Fibroblast of skin of left quadriceps (primary cell): Measurements from ENCODE around the gene DSTN.

Source experiments
- DNase-seq, 2 experiments: peaks; one replicate each; pipeline ENCODE4 v3.0.0-alpha.2; 2013; ENCODE audit warnings: low read depth in 2 of 2

DSTN gene

GRCh38 chr20:17637413-17637780 is 67.5 kb downstream of the DSTN start:
- no peak for DNase-seq

DNA sequence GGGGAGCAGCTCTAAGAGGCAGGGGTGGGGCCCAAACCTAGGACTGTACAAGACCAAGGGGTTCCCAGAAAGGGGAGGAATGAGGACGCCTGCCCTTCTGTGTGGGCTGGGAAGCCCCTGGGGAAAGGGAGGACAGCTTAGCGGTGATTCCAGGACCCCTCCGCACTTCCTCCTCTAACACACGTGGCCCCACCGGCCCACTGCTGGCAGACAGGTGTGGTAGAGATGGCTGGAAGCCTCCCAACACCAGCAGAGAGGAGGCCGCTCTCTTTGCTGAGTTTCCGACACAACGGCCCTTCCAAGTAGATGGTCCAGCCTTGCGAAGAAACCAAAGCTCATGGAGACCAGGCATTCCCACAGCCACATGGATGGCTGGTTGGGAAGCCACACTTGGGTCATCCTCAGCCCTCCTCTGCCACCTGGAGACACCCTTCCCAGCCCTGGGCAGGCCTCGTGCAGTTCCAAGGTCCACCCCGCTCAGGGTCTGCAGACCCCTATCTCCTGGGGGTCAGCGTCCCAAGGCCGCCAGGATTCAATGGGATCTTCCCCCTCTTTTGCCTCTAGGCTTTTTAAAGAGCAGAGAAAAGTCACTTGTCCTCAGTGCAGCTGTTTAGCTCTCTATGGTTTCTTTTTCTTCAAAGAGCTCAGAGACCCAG is 68.2 kb downstream of the DSTN start:
- no peak for DNase-seq

DNA sequence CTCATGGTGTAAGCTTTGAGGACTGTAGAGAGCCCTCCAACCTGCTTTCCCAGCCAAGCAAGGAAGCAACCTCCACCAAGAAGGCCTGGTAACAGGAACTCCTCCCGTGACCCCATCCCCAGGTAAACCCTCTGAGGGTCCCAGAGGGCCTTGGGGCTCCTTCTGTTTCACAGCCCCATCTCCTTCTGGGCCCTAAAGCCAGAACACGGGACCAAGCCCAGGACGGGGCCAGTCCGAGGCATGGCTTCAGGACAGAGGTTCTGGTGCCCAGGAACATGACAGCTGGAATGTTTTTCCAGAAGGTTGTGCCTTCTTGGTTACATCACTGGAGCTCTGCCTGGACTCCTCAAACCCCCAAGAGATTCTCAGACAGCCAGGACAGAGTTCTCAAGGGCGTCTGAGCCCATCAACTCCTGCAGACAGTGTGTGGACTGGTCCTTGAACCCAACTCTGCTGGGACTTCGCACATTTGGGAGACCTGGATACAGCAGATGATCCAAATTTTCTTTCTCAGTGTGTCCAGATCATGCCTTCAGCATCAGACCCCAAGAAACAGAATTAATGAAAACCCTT is 69.0 kb downstream of the DSTN start:
- no peak for DNase-seq

- DNase-seq = no peak
Observed at GRCh38 chr20:17640146-17640874, 70.4 kb downstream of the DSTN start.

GRCh38 chr20:17640875-17641378 is 71.1 kb downstream of the DSTN start:
- DNase-seq = no peak

GRCh38 chr20:17641520-17641964 is 71.7 kb downstream of the DSTN start:
- DNase-seq = no peak

GRCh38 chr20:17641993-17642392 is 72.1 kb downstream of the DSTN start:
- DNase-seq = no peak

DNA sequence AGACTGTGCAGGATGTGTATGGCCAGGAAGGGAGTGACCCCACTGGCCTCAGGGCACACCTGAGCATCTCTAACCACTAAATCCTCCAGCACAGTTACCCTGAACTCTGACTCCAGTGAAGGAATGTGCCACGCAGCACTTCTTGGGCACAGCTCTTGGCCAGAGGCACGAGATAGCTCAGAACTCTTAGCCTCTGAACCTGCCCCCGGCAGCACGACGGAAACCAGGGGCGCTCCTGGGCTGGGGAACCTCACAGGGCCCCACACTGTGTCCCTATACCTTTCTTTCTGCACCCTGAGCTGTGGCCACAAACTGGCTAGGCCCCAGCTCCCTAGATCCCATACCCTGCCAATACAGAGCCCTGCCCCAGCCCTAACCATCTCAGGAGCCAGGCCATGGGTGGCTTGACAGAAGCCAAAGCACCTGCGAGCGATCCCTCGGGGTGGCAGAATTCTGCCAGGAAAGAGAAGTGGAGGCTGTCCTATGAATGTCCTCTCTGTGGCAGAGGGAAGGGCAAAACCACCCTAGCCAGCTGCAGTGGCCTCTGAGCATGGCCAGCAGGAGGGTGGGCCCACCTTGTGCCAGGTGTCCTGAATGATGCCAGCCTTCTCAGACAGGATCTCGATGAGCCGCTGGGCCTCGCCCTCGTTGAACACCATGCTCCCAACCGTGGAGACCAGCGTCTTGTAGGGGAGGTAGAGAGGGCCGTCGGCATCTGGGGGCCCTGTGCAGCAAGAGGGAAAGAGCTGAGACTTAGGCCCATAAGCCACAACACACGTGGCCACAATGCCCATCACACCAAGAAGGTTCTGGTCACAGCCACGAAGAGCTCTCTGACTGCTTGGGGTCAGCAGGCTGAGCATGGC is 72.8 kb downstream of the DSTN start:
- DNase-seq = no peak

DNA sequence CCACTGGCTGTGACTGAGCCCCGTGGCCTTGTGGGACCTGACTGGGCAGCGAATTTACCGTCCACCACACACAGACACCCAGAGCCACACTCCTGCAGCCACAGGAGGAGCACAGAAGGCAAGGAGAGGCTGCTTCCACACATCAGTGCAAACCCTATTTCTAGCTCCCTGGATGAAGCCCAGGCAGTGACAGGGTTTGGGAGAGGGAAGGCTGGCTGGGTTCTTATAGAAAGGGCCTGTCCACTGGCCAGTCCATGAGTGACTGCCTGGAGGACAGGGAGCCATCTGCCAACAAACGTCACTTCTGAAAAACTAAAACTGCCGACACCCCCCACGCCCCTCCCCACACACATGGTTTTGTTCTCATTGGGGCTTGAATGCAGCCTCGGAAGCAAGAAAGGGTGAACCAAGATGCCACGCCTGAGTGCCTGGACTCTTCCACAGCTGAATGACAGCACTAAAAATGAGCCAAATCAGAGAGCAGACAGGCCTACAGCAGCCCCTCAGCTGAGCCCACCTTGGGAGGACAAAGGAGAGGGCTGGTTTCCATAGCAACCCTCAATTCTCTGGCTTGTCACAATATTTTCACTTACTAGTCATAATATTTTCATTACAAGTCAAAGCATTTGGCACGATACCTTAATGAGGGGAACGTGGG is 73.8 kb downstream of the DSTN start:
- no peak for DNase-seq

GRCh38 chr20:17644451-17644850 is 74.6 kb downstream of the DSTN start:
- DNase-seq = no peak

- DNase-seq = no peak
Observed at GRCh38 chr20:17645010-17645409, 75.1 kb downstream of the DSTN start.

DNA sequence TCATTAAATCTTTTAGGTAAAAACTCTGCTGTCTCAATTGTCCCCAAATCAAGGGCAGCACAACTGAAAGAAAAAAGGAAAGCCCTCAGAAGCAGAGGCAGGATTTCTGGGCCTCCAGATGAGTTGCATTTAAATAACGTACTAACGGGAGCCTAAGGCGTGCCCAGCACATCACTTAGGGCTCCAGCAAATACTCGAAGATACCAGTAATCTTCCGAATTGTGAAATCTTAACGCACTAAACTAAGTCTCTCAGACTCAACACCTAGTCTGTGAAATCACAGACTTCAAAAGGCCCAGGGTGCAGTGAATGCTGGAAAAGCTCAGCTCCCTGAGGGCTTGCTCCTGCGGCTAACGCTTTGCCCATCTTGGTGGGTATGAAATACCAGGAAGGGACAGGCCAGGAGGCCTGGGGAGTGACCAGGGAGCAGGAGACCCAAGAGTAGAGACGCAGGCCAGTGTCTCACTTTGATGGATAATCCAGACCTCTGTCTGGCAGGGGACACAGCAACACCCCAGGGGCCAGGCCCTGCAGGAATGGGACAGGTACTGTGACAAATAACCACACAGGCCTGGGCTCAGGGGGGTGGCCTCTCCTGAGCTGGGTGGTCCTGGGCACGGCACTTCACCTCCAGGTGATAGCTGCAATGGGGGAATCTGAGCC is 75.8 kb downstream of the DSTN start:
- no peak for DNase-seq

- DNase-seq = no peak
Observed at GRCh38 chr20:17646209-17646960, 76.5 kb downstream of the DSTN start.

DNA sequence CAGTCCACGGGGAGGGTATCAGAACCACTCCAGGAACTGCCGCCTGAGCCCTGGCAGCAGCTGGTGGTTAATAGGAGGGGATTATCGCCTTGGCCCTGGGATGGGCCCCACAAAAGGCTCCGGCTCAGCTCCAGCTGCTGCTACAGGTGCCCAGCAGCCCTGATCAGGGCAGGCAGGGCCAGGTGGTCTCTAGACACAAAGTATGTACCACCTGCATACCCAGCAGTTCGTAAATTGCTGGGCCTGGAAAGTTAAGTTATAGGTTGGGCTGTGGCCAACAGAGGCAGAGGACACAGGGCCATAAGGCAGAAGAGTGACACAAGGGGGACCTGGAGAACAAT is 77.1 kb downstream of the DSTN start:
- no peak for DNase-seq

- no peak for DNase-seq
Observed at GRCh38 chr20:17647391-17648314, 77.8 kb downstream of the DSTN start.

DNA sequence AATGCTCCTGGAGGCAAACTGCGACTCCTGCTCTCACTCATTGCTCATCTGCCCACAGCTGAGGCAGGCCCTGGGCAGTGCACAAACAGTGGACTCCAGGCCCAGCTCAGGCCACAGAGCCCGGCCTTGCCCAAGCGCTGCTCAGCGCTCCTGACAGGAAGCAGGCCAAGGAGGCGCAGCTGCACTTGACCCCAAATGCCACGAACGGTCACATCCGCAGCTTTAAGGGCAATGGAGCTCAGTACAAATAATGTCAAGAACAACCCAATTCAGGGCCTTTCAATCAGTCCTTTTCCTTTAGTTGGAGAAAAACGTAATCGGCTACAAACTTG is 78.4 kb downstream of the DSTN start:
- DNase-seq = no peak

- DNase-seq = no peak
Observed at GRCh38 chr20:17648791-17649730, 79.2 kb downstream of the DSTN start.
